Occipital lobe (tissue), 2 donors: ENCODE data around the gene MYO15A. TPM values are rescaled to one million over a fixed set of nuclear protein-coding genes. Genes with fewer than 3 reads are reported as not detected.

Source experiments
- DNase-seq: peaks from one replicate; lab custom pipeline; 2025; lab: John Stamatoyannopoulos, UW
- total RNA-seq: library from RNA; depleted of rRNA; stranded (reverse); fragments of >200 nt; gene quantifications from one replicate; pipeline ENCODE4 v1.2.3, GENCODE V29; 2014

The MYO15A gene, protein sequence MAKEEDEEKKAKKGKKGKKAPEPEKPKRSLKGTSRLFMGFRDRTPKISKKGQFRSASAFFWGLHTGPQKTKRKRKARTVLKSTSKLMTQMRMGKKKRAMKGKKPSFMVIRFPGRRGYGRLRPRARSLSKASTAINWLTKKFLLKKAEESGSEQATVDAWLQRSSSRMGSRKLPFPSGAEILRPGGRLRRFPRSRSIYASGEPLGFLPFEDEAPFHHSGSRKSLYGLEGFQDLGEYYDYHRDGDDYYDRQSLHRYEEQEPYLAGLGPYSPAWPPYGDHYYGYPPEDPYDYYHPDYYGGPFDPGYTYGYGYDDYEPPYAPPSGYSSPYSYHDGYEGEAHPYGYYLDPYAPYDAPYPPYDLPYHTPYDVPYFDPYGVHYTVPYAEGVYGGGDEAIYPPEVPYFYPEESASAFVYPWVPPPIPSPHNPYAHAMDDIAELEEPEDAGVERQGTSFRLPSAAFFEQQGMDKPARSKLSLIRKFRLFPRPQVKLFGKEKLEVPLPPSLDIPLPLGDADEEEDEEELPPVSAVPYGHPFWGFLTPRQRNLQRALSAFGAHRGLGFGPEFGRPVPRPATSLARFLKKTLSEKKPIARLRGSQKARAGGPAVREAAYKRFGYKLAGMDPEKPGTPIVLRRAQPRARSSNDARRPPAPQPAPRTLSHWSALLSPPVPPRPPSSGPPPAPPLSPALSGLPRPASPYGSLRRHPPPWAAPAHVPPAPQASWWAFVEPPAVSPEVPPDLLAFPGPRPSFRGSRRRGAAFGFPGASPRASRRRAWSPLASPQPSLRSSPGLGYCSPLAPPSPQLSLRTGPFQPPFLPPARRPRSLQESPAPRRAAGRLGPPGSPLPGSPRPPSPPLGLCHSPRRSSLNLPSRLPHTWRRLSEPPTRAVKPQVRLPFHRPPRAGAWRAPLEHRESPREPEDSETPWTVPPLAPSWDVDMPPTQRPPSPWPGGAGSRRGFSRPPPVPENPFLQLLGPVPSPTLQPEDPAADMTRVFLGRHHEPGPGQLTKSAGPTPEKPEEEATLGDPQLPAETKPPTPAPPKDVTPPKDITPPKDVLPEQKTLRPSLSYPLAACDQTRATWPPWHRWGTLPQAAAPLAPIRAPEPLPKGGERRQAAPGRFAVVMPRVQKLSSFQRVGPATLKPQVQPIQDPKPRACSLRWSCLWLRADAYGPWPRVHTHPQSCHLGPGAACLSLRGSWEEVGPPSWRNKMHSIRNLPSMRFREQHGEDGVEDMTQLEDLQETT (N-terminal part only)
- 2.0 TPM for total RNA-seq

GRCh38 chr17:18108401-18109312, at the start of gene MYO15A:
MYO15A (plus strand) TSS chr17:18108756; CDS start chr17:18118801, 10,045 bp downstream.
- DNase-seq = no peak

- no peak for DNase-seq
These were observed 49.3 kb upstream of the MYO15A start for GRCh38 chr17:18059283-18059682.

- DNase-seq = no peak
These were observed 44.5 kb upstream of the MYO15A start for GRCh38 chr17:18064053-18064452.

GRCh38 chr17:18065546-18065945, 43.0 kb upstream of the MYO15A start:
- DNase-seq = no peak

DNA sequence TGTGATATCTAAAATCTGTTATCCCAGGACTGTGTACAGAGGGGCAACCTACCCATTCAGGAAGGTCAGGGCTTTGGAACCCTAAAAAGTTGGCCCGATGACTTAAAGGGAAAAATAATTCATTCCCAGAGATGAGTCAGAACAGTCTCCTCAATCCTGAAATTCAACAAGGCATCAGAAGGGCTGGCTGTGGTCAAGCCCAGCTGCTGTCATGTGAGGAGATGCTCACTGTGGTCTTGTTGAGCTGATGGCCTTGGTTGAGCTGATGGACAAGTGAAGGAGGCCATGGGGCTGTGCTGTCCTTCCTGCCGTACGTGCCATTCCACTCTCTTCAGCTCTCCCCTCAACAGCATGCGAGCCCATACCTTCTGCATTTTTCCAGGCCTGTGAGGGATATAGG, 41.7 kb upstream of the MYO15A start:
- DNase-seq = no peak

DNA sequence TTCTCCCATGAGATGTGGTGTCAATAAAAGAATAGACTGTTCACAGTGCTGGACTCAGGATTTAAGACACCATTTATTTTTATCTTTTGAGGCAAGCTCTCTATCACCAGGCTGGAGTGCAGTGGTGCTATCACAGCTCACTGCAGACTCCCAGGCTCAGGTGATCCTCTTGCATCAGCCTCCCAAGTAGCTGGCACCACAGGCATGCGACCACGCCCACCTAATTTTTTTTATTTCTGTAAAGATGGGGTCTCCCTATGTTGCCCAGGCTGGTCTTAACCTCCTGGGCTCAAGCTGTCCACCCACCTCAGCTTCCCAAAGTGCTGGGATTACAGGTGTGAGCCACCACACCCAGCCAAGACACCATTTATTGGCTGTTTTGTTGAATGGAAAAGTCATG, 39.5 kb upstream of the MYO15A start:
- no peak for DNase-seq

- DNase-seq = no peak
These were observed 37.7 kb upstream of the MYO15A start for GRCh38 chr17:18070861-18071340.

GRCh38 chr17:18071751-18072150, 36.8 kb upstream of the MYO15A start:
- DNase-seq = no peak

DNA sequence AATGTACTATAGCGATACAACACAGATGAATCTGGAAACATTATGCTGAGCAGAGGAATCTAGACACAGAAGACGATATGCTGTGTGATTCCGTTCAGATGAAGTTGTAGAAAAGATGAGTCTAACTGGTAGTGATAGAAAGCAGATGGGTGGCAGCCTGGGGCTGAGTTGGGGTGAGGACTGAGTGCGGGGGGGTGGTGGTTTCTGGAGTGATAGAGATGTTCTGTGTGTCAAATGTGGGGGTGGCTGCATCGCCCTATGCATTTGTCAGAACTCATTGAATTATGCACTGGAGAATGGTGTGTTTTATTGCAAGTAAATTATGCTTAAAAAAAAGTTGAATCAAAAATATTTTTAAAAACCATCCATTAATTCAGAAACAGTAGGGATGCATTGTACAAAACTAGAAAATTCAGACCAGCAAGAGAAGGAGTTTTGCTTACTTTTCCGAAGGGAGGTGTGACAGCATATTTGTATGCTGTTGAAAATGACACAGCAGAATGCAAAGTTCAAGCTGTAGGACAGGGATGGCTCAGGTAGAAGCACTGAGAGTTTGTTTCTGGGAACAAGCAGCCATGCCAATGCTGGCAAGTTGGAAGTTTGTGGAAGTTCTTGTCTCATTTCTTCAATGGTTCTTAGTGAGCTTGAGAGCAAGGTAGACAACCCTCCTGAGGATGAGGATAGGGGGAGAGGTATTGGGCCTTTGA, 33.8 kb upstream of the MYO15A start:
- DNase-seq = no peak

- DNase-seq = no peak
These were observed 31.6 kb upstream of the MYO15A start for GRCh38 chr17:18076936-18077335.

DNA sequence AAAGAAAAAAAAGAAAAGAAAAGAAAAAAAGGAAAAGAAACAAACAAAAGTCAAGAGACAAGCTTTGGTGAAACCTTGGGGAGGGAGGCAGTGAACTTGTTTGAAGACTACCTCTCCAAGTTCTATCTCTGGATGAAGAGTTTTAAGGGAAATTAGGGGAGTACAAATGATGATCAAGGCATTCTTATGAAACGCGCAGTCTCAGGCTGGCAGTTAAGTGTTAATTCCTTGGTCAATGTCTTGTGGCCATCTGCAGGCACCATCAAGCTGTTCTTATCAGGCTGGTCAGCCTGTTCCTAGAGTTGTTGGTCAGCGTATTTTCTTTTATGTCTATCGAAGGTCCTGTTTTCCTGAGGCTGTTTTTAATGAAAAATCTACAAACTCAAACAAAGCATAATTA, 29.0 kb upstream of the MYO15A start:
- no peak for DNase-seq

DNA sequence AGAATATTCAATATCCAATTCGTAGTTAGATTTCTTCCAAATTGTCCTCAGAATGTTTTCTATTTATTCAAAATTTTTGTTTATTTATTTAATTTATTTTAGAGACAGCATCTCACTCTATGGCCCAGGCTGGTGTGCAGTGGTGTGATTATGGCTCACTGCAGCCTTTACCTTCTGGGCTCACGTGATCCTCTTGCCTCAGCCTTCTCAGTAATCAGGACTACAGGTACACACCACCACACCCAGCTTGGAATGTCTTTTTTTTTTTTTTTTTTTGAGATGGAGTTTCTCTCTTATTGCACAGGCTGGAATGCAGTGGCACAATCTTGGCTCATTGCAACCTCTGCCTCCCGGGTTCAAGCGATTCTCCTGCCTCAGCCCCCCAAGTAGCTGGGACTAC, 24.3 kb upstream of the MYO15A start:
- no peak for DNase-seq

- peak; percentile 85 for DNase-seq
These were observed 20.7 kb upstream of the MYO15A start, which contains the start of gene DRG2 for GRCh38 chr17:18087610-18088491. DRG2 (plus strand) TSS chr17:18087948; CDS start chr17:18088024, 76 bp downstream.

DNA sequence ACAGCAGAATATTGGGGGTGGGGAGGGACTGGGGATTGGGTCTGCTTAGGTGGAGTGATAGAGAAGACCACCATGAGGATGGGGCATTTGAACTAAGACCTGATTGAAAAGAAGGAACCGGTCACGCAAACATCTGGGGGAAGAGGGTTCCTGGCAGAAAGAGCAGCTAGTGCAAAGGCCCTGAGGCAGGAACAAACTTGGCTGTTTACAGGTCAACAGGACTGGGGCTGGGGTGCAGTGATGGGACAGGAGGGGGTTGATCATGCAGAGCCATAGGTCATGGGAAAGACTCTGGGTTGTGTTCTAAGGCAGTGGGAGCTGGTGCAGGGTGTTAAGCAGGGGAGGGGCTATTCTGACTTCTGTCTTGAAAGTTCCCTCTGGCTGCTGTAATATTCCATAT, 18.9 kb upstream of the MYO15A start:
- DNase-seq = no peak

DNA sequence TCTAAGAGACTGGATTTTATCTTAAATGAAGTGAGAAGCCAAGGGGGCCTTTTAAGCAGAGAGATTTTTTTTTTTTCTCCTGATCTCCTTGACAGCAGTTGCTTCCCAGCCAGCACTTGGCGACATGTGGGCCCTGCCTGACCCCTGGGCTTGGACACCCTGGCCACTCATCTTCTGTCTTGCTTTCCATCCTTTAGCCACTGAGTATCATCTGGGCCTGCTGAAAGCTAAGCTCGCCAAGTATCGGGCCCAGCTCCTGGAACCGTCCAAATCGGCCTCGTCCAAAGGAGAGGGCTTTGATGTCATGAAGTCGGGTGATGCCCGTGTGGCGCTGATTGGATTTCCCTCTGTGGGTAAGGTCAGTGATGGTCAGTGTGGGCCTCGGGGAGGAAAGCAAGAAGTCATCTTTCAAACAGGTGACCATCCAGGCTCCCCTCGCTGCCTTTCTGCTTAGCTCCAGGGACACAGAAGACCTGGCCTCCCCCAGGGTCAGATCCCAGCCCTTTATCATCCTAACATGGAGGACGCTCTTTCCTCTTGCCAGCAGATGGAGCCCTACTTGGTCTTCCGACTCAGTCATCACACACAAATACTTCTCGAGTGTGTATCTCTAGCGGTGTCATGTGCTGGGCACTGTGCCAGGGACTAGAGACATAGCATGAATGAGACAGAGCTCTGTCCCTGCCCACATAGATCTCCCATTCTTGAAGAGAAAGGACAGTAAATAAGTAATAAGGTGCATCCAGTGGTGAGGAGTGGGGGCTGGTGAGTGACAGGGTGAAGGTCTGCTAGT, 14.7 kb upstream of the MYO15A start:
- no peak for DNase-seq

DNA sequence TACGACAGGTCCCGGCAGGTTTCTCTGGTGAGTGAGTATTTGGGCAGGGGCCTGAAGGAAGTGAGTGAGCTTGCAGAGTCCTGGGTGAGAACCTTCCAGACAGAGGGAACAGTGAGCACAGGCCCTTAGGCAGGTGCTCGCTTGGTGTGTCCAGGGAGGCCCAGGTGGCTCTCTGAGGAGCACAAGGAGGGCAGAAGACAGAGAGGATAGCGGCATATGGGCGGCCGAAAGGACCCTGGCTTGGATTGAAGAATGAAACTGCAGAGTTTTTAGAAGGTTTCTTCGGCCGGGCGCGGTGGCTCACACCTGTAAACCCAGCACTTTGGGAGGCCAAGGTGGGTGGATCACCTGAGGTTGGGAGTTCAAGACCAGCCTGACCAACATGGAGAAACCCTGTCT, 14.1 kb upstream of the MYO15A start:
- DNase-seq = no peak

DNA sequence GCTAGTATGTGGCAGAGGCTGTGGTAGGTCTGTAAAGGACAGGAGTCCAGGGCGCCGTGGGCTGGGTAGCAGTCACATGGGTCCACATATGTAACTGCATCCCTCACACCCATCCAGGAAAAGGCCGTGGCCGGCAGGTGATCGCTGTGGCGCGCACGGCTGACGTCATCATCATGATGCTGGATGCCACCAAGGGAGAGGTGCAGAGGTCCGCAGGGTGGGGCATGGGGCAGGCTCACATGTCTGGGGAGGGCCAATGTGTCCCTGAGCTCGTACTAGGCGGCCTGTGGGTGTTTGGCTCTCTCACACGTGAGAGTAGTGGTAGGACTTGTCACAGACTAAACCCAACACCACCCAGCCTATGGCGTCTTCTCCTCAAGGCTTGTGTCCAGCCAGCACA, 9.0 kb upstream of the MYO15A start:
- no peak for DNase-seq

- no peak for DNase-seq
These were observed 7.9 kb upstream of the MYO15A start for GRCh38 chr17:18100616-18101015.
